Stimulated activated CD8-positive, alpha-beta memory T cell treated with anti-CD3 and anti-CD28 coated beads, Interleukin-7, amount 100 ng/mL, for 1 hour (primary cell): ENCODE data around the gene ZNF408.
"Not testable (repeated sequence)": the region's sequence is repeated elsewhere in the genome, so short reads cannot be mapped to it uniquely, and the experiment has no call there.

Source experiments
- DNase-seq, 2 donors: peaks; one replicate each; pipeline ENCODE4 v3.0.0-alpha.2; 2020; ENCODE audit warnings: low read depth in 2 of 2

The ZNF408 gene

GRCh38 chr11:46697723-46698122 is 3.1 kb upstream of the ZNF408 start:
- no peak for DNase-seq

GRCh38 chr11:46698597-46698996 is 2.2 kb upstream of the ZNF408 start:
- no peak for DNase-seq

GRCh38 chr11:46701078-46701654 is 335 bp downstream of the ZNF408 start:
- DNase-seq = no peak

- DNase-seq = no peak
These were observed 4.3 kb downstream of the ZNF408 start for GRCh38 chr11:46705070-46705688.

GRCh38 chr11:46706886-46707285 is 6.1 kb downstream of the ZNF408 start:
- no peak for DNase-seq

- DNase-seq = not testable (repeated sequence)
These were observed 8.5 kb downstream of the ZNF408 start for GRCh38 chr11:46709351-46709750.

GRCh38 chr11:46710821-46711269 is 10.0 kb downstream of the ZNF408 start:
- DNase-seq = no peak

GRCh38 chr11:46711303-46711702 is 10.5 kb downstream of the ZNF408 start:
- DNase-seq = no peak

- no peak for DNase-seq
These were observed 12.2 kb downstream of the ZNF408 start for GRCh38 chr11:46712874-46713576.

GRCh38 chr11:46717825-46718154 is 17.0 kb downstream of the ZNF408 start:
- DNase-seq = not testable (repeated sequence)

- no peak for DNase-seq
These were observed 17.6 kb downstream of the ZNF408 start for GRCh38 chr11:46718155-46719019.

GRCh38 chr11:46719048-46719542 is 18.3 kb downstream of the ZNF408 start, which contains the start of gene F2:
F2 (plus strand) TSS chr11:46719213; CDS start chr11:46719236, 23 bp downstream.
- no peak for DNase-seq

GRCh38 chr11:46719543-46720218 is 18.9 kb downstream of the ZNF408 start:
- no peak for DNase-seq

- no peak for DNase-seq
These were observed 20.5 kb downstream of the ZNF408 start for GRCh38 chr11:46721286-46721685.

GRCh38 chr11:46722566-46723358 is 21.9 kb downstream of the ZNF408 start:
- no peak for DNase-seq

GRCh38 chr11:46723359-46723680 is 22.5 kb downstream of the ZNF408 start:
- no peak for DNase-seq

- DNase-seq = no peak
These were observed 23.3 kb downstream of the ZNF408 start for GRCh38 chr11:46724088-46724487.

GRCh38 chr11:46725338-46726205 is 24.7 kb downstream of the ZNF408 start:
- no peak for DNase-seq

- DNase-seq = no peak
These were observed 25.5 kb downstream of the ZNF408 start for GRCh38 chr11:46726206-46726862.
